A549 (cell line): ENCODE data around the gene REC114. TPM values are rescaled to one million over a fixed set of nuclear protein-coding genes. Genes with fewer than 3 reads are reported as not detected.
"Not testable (repeated sequence)": the region's sequence is repeated elsewhere in the genome, so short reads cannot be mapped to it uniquely, and the experiment has no call there.

Experiments
- ATAC-seq, 2 experiments: fragments of 200-7000 bp in 1 of 2; fragments of >200 bp in 1 of 2; cut with Nextera tagmentation in 1 of 2; cut with Tn5 transposase in 1 of 2; 3 replicates each; pipeline versions ENCODE4 v1.8.0 to v1.9.1; 2018 to 2020; ENCODE audit warnings: mild to moderate bottlenecking in 1 of 2, moderate library complexity in 1 of 2
- CTCF ChIA-PET: fragments of 300-600 bp; sonication (Branson Sonifier 250); formaldehyde crosslinking; extraction: SDS; loops from one replicate; lab custom pipeline; 2021; ENCODE audit warnings: antibody characterized with exemption, inconsistent platforms; lab: Yijun Ruan, JAX
- POLR2A ChIA-PET: fragments of 350-600 bp; formaldehyde crosslinking; extraction: SDS; loops from one replicate; lab custom pipeline; 2021; ENCODE audit warnings: antibody characterized with exemption, inconsistent platforms; lab: Yijun Ruan, JAX
- DNase-seq, 2 experiments: peaks; one replicate each; pipeline versions ENCODE4 v3.0.0 to v3.0.0-alpha.2; 2011 to 2016; ENCODE audit warnings: low read depth in 1 of 2, low spot score in 1 of 2
- FAIRE-seq: peaks from 2 replicates; lab custom pipeline; 2011; peaks lifted over from hg19 to GRCh38; lab: Jason Lieb, UNC
- H3K27ac ChIP-seq, 2 experiments: fragments of >200 bp; sonication (Bioruptor Twin); formaldehyde crosslinking; 3 replicates each; pipeline ENCODE4 v1.5.1; 2016 to 2017
- H3K4me1 ChIP-seq: fragments of >200 bp; sonication (Bioruptor Twin); formaldehyde crosslinking; 3 replicates; pipeline ENCODE4 v1.6.1; 2016
- H3K4me2 ChIP-seq: fragments of >200 bp; sonication (Bioruptor Twin); formaldehyde crosslinking; 3 replicates; pipeline ENCODE4 v1.6.1; 2016
- H3K4me3 ChIP-seq: fragments of >200 bp; sonication (Bioruptor Twin); formaldehyde crosslinking; 3 replicates; pipeline ENCODE4 v1.5.1; 2016
- H3K9me3 ChIP-seq: fragments of >200 bp; sonication (Bioruptor Twin); formaldehyde crosslinking; 3 replicates; pipeline ENCODE4 v1.6.1; 2016
- CBX2 ChIP-seq: fragments of 200-600 bp; sonication (generic); IDR thresholded peaks from 2 replicates; pipeline ENCODE4 v1.6.1; 2016; ENCODE audit warnings: low read depth, mild to moderate bottlenecking, borderline replicate concordance
- CEBPB ChIP-seq, 2 experiments: fragments of >200 bp in 1 of 2; sonication (Bioruptor Twin) in 1 of 2; formaldehyde crosslinking in 1 of 2; IDR thresholded peaks; 2 replicates each; pipeline ENCODE4 v1.6.1; 2012 to 2016
- CHD2 ChIP-seq: fragments of 150-350 bp; IDR thresholded peaks from 2 replicates; pipeline ENCODE4 v1.6.1; 2014; ENCODE audit warnings: low read length; ENCODE audit not compliant: partially characterized antibody
- CHD4 ChIP-seq: fragments of 200-600 bp; sonication (generic); IDR thresholded peaks from 2 replicates; pipeline ENCODE4 v1.6.1; 2016; ENCODE audit warnings: antibody characterized with exemption, mild to moderate bottlenecking, borderline replicate concordance
- EHMT2 ChIP-seq: fragments of 200-600 bp; sonication (generic); IDR thresholded peaks from 2 replicates; pipeline ENCODE4 v1.6.1; 2016; ENCODE audit warnings: antibody characterized with exemption, low read depth, mild to moderate bottlenecking, moderate library complexity
- FOSB ChIP-seq: fragments of 250-450 bp; sonication (Bioruptor Pico); IDR thresholded peaks from 2 replicates; pipeline ENCODE4 v1.5.0; 2020; ENCODE audit warnings: mild to moderate bottlenecking, moderate library complexity
- FOSL2 ChIP-seq, 2 experiments: fragments of 450-650 bp in 1 of 2; fragments of >200 bp in 1 of 2; sonication (Bioruptor Twin) in 1 of 2; formaldehyde crosslinking; IDR thresholded peaks; 2 replicates each; pipeline versions ENCODE4 v1.5.0 to v1.6.1; 2016 to 2020; ENCODE audit warnings: mild to moderate bottlenecking in 1 of 2, moderate library complexity in 1 of 2
- FOXS1 ChIP-seq: fragments of 250-450 bp; sonication (Bioruptor Pico); IDR thresholded peaks from 2 replicates; pipeline ENCODE4 v1.5.0; 2020; ENCODE audit warnings: mild to moderate bottlenecking, moderate library complexity
- HEYL ChIP-seq: fragments of 250-450 bp; sonication (Bioruptor Pico); IDR thresholded peaks from 2 replicates; pipeline ENCODE4 v1.8.0; 2021; ENCODE audit warnings: mild to moderate bottlenecking, moderate library complexity
- HOXB13 ChIP-seq: fragments of 250-450 bp; sonication (Bioruptor Pico); IDR thresholded peaks from 2 replicates; pipeline ENCODE4 v1.5.0; 2020; ENCODE audit warnings: low read depth, mild to moderate bottlenecking, moderate library complexity
- JUN ChIP-seq, 2 experiments: fragments of >200 bp; sonication (Bioruptor Twin); formaldehyde crosslinking; IDR thresholded peaks; 2 replicates in 1 of 2; 3 replicates in 1 of 2; pipeline ENCODE4 v1.6.1; 2016 to 2017
- KDM1A ChIP-seq: fragments of 200-600 bp; sonication (generic); IDR thresholded peaks from 2 replicates; pipeline ENCODE4 v1.6.1; 2016; ENCODE audit warnings: low read depth, mild to moderate bottlenecking
- MAZ ChIP-seq: fragments of 150-350 bp; IDR thresholded peaks from 2 replicates; pipeline ENCODE4 v1.6.1; 2014; ENCODE audit warnings: antibody characterized with exemption, low read depth, low read length, borderline replicate concordance
- MYC ChIP-seq: IDR thresholded peaks from 2 replicates; pipeline ENCODE4 v1.6.1; 2012; ENCODE audit warnings: mild to moderate bottlenecking, inconsistent platforms, low read length, improper control_type of control experiment, borderline replicate concordance
- NFE2L2 ChIP-seq: fragments of 150-350 bp; conservative IDR thresholded peaks from 2 replicates; pipeline ENCODE4 v1.6.1; 2014; ENCODE audit warnings: low read length
- PHF8 ChIP-seq: fragments of 200-600 bp; sonication (generic); IDR thresholded peaks from 2 replicates; pipeline ENCODE4 v1.6.1; 2016; ENCODE audit warnings: low read depth, mild to moderate bottlenecking, antibody characterized with exemption, moderate library complexity, borderline replicate concordance
- POLR2A ChIP-seq: IDR thresholded peaks from 2 replicates; pipeline ENCODE4 v1.6.1; 2012; ENCODE audit warnings: mild to moderate bottlenecking, low read length
- POLR2AphosphoS2 ChIP-seq: conservative IDR thresholded peaks from 2 replicates; pipeline ENCODE4 v1.6.1; 2012; ENCODE audit warnings: low read length, improper control_type of control experiment, inconsistent platforms
- RNF2 ChIP-seq: fragments of 200-600 bp; sonication (generic); IDR thresholded peaks from 2 replicates; pipeline ENCODE4 v1.6.1; 2016; ENCODE audit warnings: low read depth, mild to moderate bottlenecking, antibody characterized with exemption, moderate library complexity, borderline replicate concordance
- TFCP2L1 ChIP-seq: fragments of 250-450 bp; sonication (Bioruptor Pico); IDR thresholded peaks from 2 replicates; pipeline ENCODE4 v1.5.0; 2021; ENCODE audit warnings: mild to moderate bottlenecking
- TP53 ChIP-seq: fragments of 250-450 bp; sonication (Bioruptor Pico); IDR thresholded peaks from 2 replicates; pipeline ENCODE4 v1.5.0; 2021; ENCODE audit warnings: mild to moderate bottlenecking, moderate library complexity
- ZFP36 ChIP-seq: fragments of 450-650 bp; IDR thresholded peaks from 2 replicates; pipeline ENCODE4 v1.6.1; 2014; ENCODE audit warnings: borderline replicate concordance; ENCODE audit not compliant: partially characterized antibody
- ZNF302 ChIP-seq: fragments of 250-450 bp; sonication (Bioruptor Pico); IDR thresholded peaks from 2 replicates; pipeline ENCODE4 v1.9.0; 2021; ENCODE audit warnings: inconsistent platforms, mild to moderate bottlenecking, moderate library complexity
- WGBS: methylation state at CpG from one replicate; pipeline ENCODE4 v1.1.6; 2017; ENCODE audit errors: missing lambda C conversion rate; 5-methylcytosine and 5-hydroxymethylcytosine counted together
- polyA plus RNA-seq, 4 experiments: library from polyadenylated mRNA; depleted of rRNA in 3 of 4; stranded (reverse); fragments of >200 nt; fragmentation: RNase III in 1 of 4; extraction: RNeasy Plus Mini Kit Qiagen cat#74134 plus additional on column Dnase treatment in 1 of 4; gene quantifications; 2 replicates in 3 of 4; 3 replicates in 1 of 4; pipeline ENCODE4 v1.2.3, GENCODE V29; 2011 to 2017
- TF ChIP-seq, protein P1 (sequence below): fragments of >200 bp; sonication (Bioruptor Twin); formaldehyde crosslinking; IDR thresholded peaks from 3 replicates; pipeline ENCODE4 v1.6.1; 2016

REC114 gene
- polyA plus RNA-seq, 2 of the 4 experiments (the other 2 are of a cell fraction): not detected

- CTCF ChIA-PET: interaction anchor here (0.7 to 0.9 kb wide), 2 partner anchors 14 to 22 kb away, joined by 3 read pairs; no protein-coding TSS in a partner anchor
- FAIRE-seq: no peak
These were observed 98.5 kb downstream of the REC114 start for GRCh38 chr15:73541479-73541878.

DNA sequence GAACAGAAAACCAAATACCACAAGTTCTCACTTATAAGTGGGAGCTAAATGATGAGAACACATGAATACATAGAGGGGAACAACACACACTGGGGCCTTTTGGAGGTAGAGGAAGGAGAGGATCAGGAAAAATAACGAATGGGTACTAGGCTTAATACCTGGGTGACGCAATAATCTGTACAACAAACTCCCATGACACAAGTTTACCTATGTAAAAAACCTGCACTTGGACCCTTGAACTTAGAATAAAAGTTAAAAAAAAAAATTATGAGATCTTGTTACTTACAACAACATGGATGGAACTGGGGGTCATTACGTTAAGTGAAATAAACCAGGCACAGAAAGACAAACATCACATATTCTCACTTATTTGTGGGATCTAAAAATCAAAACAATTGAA is 106.0 kb downstream of the REC114 start:
- not testable (repeated sequence) for FAIRE-seq, H3K4me3 ChIP-seq
- WGBS: 87% methylated on average over 3 of the region's 3 CpGs

More at GRCh38 chr15:73541479-73541878, 98.5 kb downstream of the REC114 start:
- peaks cover 26% of the 10 kb centered on the region for H3K4me1 ChIP-seq
- H3K9me3 ChIP-seq: no peaks in the 10 kb centered on the region
- no peak for TF ChIP-seq RNF2
- TF ChIP-seq MAZ: no peak
- no peak for TF ChIP-seq FOXS1 (CRISPR knock-in tag)
- TF ChIP-seq PHF8: no peak
- no peak for TF ChIP-seq TFCP2L1 (CRISPR knock-in tag)
- TF ChIP-seq FOSB: no peak
- TF ChIP-seq NFE2L2: no peak
- no peak for ATAC-seq
- no peak overlapping the region; a peak in 1 of 6 replicates for H3K27ac ChIP-seq
- no peak for DNase-seq
- no peak overlapping the region for H3K4me2 ChIP-seq
- POLR2A ChIA-PET: no interaction called here
- H3K4me3 ChIP-seq: no peak overlapping the region

GRCh38 chr15:73550190-73550589 is 107.2 kb downstream of the REC114 start:
- ATAC-seq (no peak), DNase-seq (no peak), FAIRE-seq (no peak)
- Histone ChIP-seq H3K27ac (no peak overlapping the region), H3K4me2 (no peak overlapping the region), H3K4me3 (no peak overlapping the region), H3K4me1 (no peaks in the 10 kb centered on the region), H3K9me3 (no peaks in the 10 kb centered on the region)
- TF ChIP-seq JUN (IDR thresholded peaks at IDR 0.05): no peak
- TF ChIP-seq ZFP36: no peak
- no peak for TF ChIP-seq KDM1A
- no peak for TF ChIP-seq EHMT2
- TF ChIP-seq, protein P1, sequence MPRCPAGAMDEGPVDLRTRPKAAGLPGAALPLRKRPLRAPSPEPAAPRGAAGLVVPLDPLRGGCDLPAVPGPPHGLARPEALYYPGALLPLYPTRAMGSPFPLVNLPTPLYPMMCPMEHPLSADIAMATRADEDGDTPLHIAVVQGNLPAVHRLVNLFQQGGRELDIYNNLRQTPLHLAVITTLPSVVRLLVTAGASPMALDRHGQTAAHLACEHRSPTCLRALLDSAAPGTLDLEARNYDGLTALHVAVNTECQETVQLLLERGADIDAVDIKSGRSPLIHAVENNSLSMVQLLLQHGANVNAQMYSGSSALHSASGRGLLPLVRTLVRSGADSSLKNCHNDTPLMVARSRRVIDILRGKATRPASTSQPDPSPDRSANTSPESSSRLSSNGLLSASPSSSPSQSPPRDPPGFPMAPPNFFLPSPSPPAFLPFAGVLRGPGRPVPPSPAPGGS: no peak
- TF ChIP-seq POLR2AphosphoS2: no peak
- TF ChIP-seq CHD4: no peak
- no peak for TF ChIP-seq POLR2A
- TF ChIP-seq CBX2: no peak
- no peak for TF ChIP-seq MYC
- TF ChIP-seq CEBPB (IDR thresholded peaks at IDR 0.05): no peak
- no peak for TF ChIP-seq FOSL2 (IDR thresholded peaks at IDR 0.05)
- no peak for TF ChIP-seq FOSL2 (CRISPR knock-in tag; IDR thresholded peaks at IDR 0.05)
- TF ChIP-seq HEYL (CRISPR knock-in tag): no peak
- TF ChIP-seq TP53 (CRISPR knock-in tag): no peak
- no peak for TF ChIP-seq CHD2
- no peak for TF ChIP-seq HOXB13 (CRISPR knock-in tag)
- no peak for TF ChIP-seq PHF8
- no peak for TF ChIP-seq ZNF302 (CRISPR knock-in tag)
- no peak for TF ChIP-seq NFE2L2
- CTCF ChIA-PET: interaction anchor here (1.0 to 2.8 kb wide), 6 partner anchors 11 to 243 kb away, joined by 3 to 17 read pairs (median 4); no protein-coding TSS in a partner anchor
- POLR2A ChIA-PET: interaction anchor here (0.6 to 1.3 kb wide), 2 partner anchors 11 to 83 kb away, joined by 3 to 7 read pairs; partner anchors contain the start of gene NPTN

More for the DNA sequence above, 106.0 kb downstream of the REC114 start:
- H3K27ac ChIP-seq, H3K4me2 ChIP-seq, ATAC-seq, H3K4me1 ChIP-seq, H3K9me3 ChIP-seq, DNase-seq, POLR2A ChIA-PET: not testable (repeated sequence)
- CTCF ChIA-PET: interaction anchor here (0.6 kb wide), 1 partner anchor 27 kb away, joined by 3 read pairs; no protein-coding TSS in a partner anchor
